Right atrium auricular region (tissue), 2 donors: ENCODE data around the gene CTBP1. TPM values are rescaled to one million over a fixed set of nuclear protein-coding genes. Genes with fewer than 3 reads are reported as not detected.

Experiments used
- DNase-seq: peaks from one replicate; pipeline ENCODE4 v3.0.0-alpha.2; 2019; ENCODE audit warnings: low spot score
- H3K27ac ChIP-seq, 2 donors: fragments of 200-600 bp; sonication (generic); 1 replicate in 1 of 2; 2 replicates in 1 of 2; pipeline ENCODE4 v1.5.1; 2016 to 2019
- H3K27me3 ChIP-seq, 2 donors: fragments of 200-600 bp; sonication (generic); one replicate each; pipeline versions ENCODE4 v1.5.1 to v1.6.0; 2017 to 2019
- H3K36me3 ChIP-seq: fragments of 200-600 bp; sonication (generic); one replicate; pipeline ENCODE4 v1.5.1; 2016
- H3K4me1 ChIP-seq, 2 donors: fragments of 200-600 bp; sonication (generic); one replicate each; pipeline versions ENCODE4 v1.5.1 to v1.6.0; 2017 to 2019
- H3K4me3 ChIP-seq, 2 donors: fragments of 200-600 bp; sonication (generic); 1 replicate in 1 of 2; 2 replicates in 1 of 2; pipeline ENCODE4 v1.5.1; 2017 to 2019; ENCODE audit warnings: mild to moderate bottlenecking in 1 of 2, moderate library complexity in 1 of 2
- H3K9me3 ChIP-seq, 2 donors: fragments of 200-600 bp; sonication (generic); one replicate each; pipeline ENCODE4 v1.5.1; 2019
- CTCF ChIP-seq, 2 donors: fragments of 200-600 bp; sonication (generic); IDR thresholded peaks; one replicate each; pipeline ENCODE4 v1.5.1; 2019; ENCODE audit warnings: antibody characterized with exemption in 2 of 2
- total RNA-seq, 2 donors: library from RNA; depleted of rRNA; stranded (reverse); fragments of >200 nt; gene quantifications; one replicate each; pipeline ENCODE4 v1.1.0, GENCODE V29; 2016

CTBP1 gene
- total RNA-seq, 2 donors from 2014 or later: 104 to 140 TPM

- Histone ChIP-seq H3K9me3 (no peaks in the 10 kb centered on the region), H3K36me3 (no peaks in the 10 kb centered on the region), H3K27me3 (no peaks in the 10 kb centered on the region), H3K4me1 (peaks cover 0 to 73% of the 10 kb centered on the region in 2 donors), H3K27ac (peak overlapping the region; percentile 92 to 98), H3K4me3 (peak overlapping the region; percentile 74 to 96)
- TF ChIP-seq CTCF (IDR thresholded peaks at IDR 0.05): no peak
- DNase-seq: no peak
These were observed 1.7 kb downstream of the CTBP1 start for GRCh38 chr4:1246901-1247863.

- H3K4me3 ChIP-seq: peak overlapping the region in 1 of 2 donors; percentile 74
- no peak for DNase-seq
- peaks cover under 1% of the 10 kb centered on the region for H3K36me3 ChIP-seq
- peaks cover 0 to 80% of the 10 kb centered on the region in 2 donors for H3K4me1 ChIP-seq
- no peaks in the 10 kb centered on the region for H3K9me3 ChIP-seq
- no peak for TF ChIP-seq CTCF (IDR thresholded peaks at IDR 0.05)
- H3K27me3 ChIP-seq: no peaks in the 10 kb centered on the region
- peak overlapping the region; percentile 92 to 98 for H3K27ac ChIP-seq
These were observed 2.6 kb downstream of the CTBP1 start for GRCh38 chr4:1246111-1246881.

GRCh38 chr4:1245481-1246051, 3.4 kb downstream of the CTBP1 start:
- no peak for TF ChIP-seq CTCF (IDR thresholded peaks at IDR 0.05)
- H3K4me1 ChIP-seq: peaks cover 0 to 73% of the 10 kb centered on the region in 2 donors
- H3K27me3 ChIP-seq: no peaks in the 10 kb centered on the region
- peak overlapping the region; percentile 92 to 98 for H3K27ac ChIP-seq
- peaks cover 8% of the 10 kb centered on the region for H3K36me3 ChIP-seq
- H3K9me3 ChIP-seq: no peaks in the 10 kb centered on the region
- DNase-seq: no peak
- peak overlapping the region in 1 of 2 donors; percentile 1 for H3K4me3 ChIP-seq

- H3K36me3 ChIP-seq: peaks cover 9% of the 10 kb centered on the region
- peaks cover 0 to 68% of the 10 kb centered on the region in 2 donors for H3K4me1 ChIP-seq
- H3K9me3 ChIP-seq: no peaks in the 10 kb centered on the region
- H3K27me3 ChIP-seq: no peaks in the 10 kb centered on the region
- H3K4me3 ChIP-seq: peak overlapping the region in 1 of 2 donors; percentile 1
- H3K27ac ChIP-seq: peak overlapping the region; percentile 92 to 98
- no peak for DNase-seq
- no peak for TF ChIP-seq CTCF (IDR thresholded peaks at IDR 0.05)
These were observed 3.9 kb downstream of the CTBP1 start for GRCh38 chr4:1244978-1245471.

- peaks cover 16% of the 10 kb centered on the region for H3K36me3 ChIP-seq
- no peak for TF ChIP-seq CTCF (IDR thresholded peaks at IDR 0.05)
- DNase-seq: no peak
- H3K27me3 ChIP-seq: no peaks in the 10 kb centered on the region
- H3K9me3 ChIP-seq: no peaks in the 10 kb centered on the region
- H3K27ac ChIP-seq: peak overlapping the region in 1 of 2 donors; percentile 92
- H3K4me3 ChIP-seq: no peak overlapping the region
- H3K4me1 ChIP-seq: peaks cover 0 to 62% of the 10 kb centered on the region in 2 donors
These were observed 4.6 kb downstream of the CTBP1 start for GRCh38 chr4:1244081-1244977.
